ENCODE results near the gene STXBP6.

DNA sequence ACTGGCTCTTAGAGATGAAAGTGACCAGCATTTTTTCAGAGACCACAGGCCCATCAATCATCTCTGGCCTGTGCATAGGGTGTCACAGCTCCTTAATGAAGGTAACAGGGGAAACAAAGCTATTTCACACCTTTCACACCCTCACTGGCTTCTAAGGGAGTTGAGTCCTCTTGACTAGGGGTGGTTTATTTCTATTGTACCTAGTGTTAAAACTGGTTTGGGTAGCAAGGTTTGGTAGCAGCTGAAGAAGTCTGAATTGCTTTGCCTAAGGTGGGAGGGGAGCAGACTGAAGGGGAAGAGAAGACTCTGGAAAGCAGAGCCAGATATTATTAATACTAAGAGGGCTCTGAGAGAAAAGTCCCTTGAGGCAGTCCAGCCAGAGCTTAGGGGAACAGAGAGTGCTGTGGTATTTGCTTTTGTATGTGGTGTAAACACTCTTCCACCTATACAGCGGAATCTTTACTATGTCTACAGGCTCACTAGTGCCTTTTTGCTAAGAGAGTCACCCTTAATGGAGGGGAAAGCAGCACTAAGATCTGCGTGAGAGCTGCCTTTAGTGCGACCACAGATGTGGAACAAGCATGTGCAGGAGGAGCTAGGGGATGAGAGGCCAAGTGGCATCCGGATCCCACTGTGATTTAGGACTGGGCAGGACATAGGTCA is 95.8 kb downstream of the STXBP6 start:
- no peak for TF ChIP-seq POLR2A (IDR thresholded peaks at IDR 0.05; ENCODE audit: borderline replicate concordance, extremely low read depth, insufficient read depth, insufficient read length)
- no peak for TF ChIP-seq SIN3A (IDR thresholded peaks at IDR 0.05; ENCODE audit: low read depth)
- no peak for TF ChIP-seq RAD21 (IDR thresholded peaks at IDR 0.05; ENCODE audit: low read depth)
- TF ChIP-seq, protein P1, sequence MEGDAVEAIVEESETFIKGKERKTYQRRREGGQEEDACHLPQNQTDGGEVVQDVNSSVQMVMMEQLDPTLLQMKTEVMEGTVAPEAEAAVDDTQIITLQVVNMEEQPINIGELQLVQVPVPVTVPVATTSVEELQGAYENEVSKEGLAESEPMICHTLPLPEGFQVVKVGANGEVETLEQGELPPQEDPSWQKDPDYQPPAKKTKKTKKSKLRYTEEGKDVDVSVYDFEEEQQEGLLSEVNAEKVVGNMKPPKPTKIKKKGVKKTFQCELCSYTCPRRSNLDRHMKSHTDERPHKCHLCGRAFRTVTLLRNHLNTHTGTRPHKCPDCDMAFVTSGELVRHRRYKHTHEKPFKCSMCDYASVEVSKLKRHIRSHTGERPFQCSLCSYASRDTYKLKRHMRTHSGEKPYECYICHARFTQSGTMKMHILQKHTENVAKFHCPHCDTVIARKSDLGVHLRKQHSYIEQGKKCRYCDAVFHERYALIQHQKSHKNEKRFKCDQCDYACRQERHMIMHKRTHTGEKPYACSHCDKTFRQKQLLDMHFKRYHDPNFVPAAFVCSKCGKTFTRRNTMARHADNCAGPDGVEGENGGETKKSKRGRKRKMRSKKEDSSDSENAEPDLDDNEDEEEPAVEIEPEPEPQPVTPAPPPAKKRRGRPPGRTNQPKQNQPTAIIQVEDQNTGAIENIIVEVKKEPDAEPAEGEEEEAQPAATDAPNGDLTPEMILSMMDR (IDR thresholded peaks at IDR 0.05 in 2 of 3, conservative IDR thresholded peaks at IDR 0.05 in 1 of 3; ENCODE audit: borderline replicate concordance in 1 of 3, insufficient read depth in 1 of 3, low read depth in 2 of 3, low read length in 2 of 3): no peak
- TF ChIP-seq, protein P2, sequence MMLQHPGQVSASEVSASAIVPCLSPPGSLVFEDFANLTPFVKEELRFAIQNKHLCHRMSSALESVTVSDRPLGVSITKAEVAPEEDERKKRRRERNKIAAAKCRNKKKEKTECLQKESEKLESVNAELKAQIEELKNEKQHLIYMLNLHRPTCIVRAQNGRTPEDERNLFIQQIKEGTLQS (IDR thresholded peaks at IDR 0.05): no peak

Data from HCT116 (cell line).